SK-N-SH (cell line): ENCODE results near the gene PLEKHG7. TPM values are rescaled to one million over a fixed set of nuclear protein-coding genes. Genes with fewer than 3 reads are reported as not detected.

Experiments used
- CTCF ChIA-PET: fragments of 300-600, 350-600 bp; formaldehyde crosslinking; extraction: SDS; loops from one replicate; lab custom pipeline; 2021; lab: Yijun Ruan, JAX
- POLR2A ChIA-PET: fragments of 350-600 bp; sonication (Branson Sonifier 250); formaldehyde crosslinking; extraction: SDS; loops from one replicate; lab custom pipeline; 2020; ENCODE audit warnings: antibody characterized with exemption, inconsistent platforms; lab: Yijun Ruan, JAX
- DNase-seq: peaks from one replicate; pipeline ENCODE4 v3.0.0; 2012
- H2AFZ ChIP-seq: fragments of 200-600 bp; sonication (generic); 2 replicates; pipeline ENCODE4 v1.8.1; 2016; ENCODE audit warnings: antibody characterized with exemption, mild to moderate bottlenecking, low read depth
- H3F3A ChIP-seq: fragments of 200-600 bp; sonication (generic); replicated peaks from 2 replicates; pipeline ENCODE3; 2016; ENCODE audit warnings: antibody characterized with exemption, mild to moderate bottlenecking; ENCODE audit not compliant: insufficient read depth
- H3K27ac ChIP-seq, 2 experiments: fragments of 200-500 bp in 1 of 2; fragments of 200-600 bp in 1 of 2; sonication (Bioruptor generic) in 1 of 2; sonication (generic), shearing (Covaris generic) in 1 of 2; 2 replicates each; pipeline versions ENCODE4 v1.5.1 to v1.6.1; 2014 to 2016; ENCODE audit warnings: low read depth in 2 of 2, inconsistent platforms in 1 of 2, low read length in 1 of 2, mild to moderate bottlenecking in 1 of 2, mixed read lengths in 1 of 2
- H3K27me3 ChIP-seq: fragments of 200-600 bp; sonication (generic), shearing (Covaris generic); 2 replicates; pipeline ENCODE4 v1.6.1; 2016; ENCODE audit warnings: mixed run types; ENCODE audit not compliant: insufficient read depth
- H3K36me3 ChIP-seq, 2 experiments: fragments of 200-500 bp in 1 of 2; fragments of 200-600 bp in 1 of 2; sonication (Bioruptor generic) in 1 of 2; sonication (generic) in 1 of 2; replicated peaks in 1 of 2; 2 replicates each; pipeline versions ENCODE3 to v1.5.1; 2014 to 2016; ENCODE audit warnings: low read length in 1 of 2, mild to moderate bottlenecking in 1 of 2; ENCODE audit not compliant: insufficient read depth in 2 of 2, control insufficient read depth in 1 of 2
- H3K4me1 ChIP-seq, 2 experiments: fragments of 200-500 bp in 1 of 2; fragments of 200-600 bp in 1 of 2; sonication (Bioruptor generic) in 1 of 2; sonication (generic), shearing (Covaris generic) in 1 of 2; 2 replicates each; pipeline versions ENCODE4 v1.5.1 to v1.6.1; 2014 to 2016; ENCODE audit warnings: low read depth in 1 of 2, low read length in 1 of 2, mixed run types in 1 of 2; ENCODE audit not compliant: insufficient read depth in 2 of 2, control insufficient read depth in 1 of 2
- H3K4me2 ChIP-seq: fragments of 200-600 bp; sonication (generic), shearing (Covaris generic); 2 replicates; pipeline ENCODE4 v1.6.1; 2017; ENCODE audit warnings: mixed run types
- H3K4me3 ChIP-seq, 2 experiments: fragments of 200-500 bp in 1 of 2; fragments of 200-600 bp in 1 of 2; sonication (Bioruptor generic) in 1 of 2; sonication (generic), shearing (Covaris generic) in 1 of 2; 2 replicates each; pipeline versions ENCODE4 v1.5.1 to v1.8.1; 2014 to 2016; ENCODE audit warnings: low read depth in 2 of 2, inconsistent platforms in 1 of 2, low read length in 1 of 2, mild to moderate bottlenecking in 1 of 2, mixed read lengths in 1 of 2, moderate library complexity in 1 of 2
- H3K79me2 ChIP-seq: fragments of 200-600 bp; sonication (generic); 2 replicates; pipeline ENCODE4 v1.8.1; 2017; ENCODE audit warnings: mild to moderate bottlenecking; ENCODE audit not compliant: insufficient read depth
- H3K9ac ChIP-seq: fragments of 200-600 bp; sonication (generic); 2 replicates; pipeline ENCODE4 v1.6.1; 2017; ENCODE audit warnings: mixed run types
- H3K9me2 ChIP-seq: fragments of 200-600 bp; sonication (generic); 2 replicates; pipeline ENCODE4 v1.6.1; 2017; ENCODE audit warnings: mixed run types
- H3K9me3 ChIP-seq: fragments of 200-600 bp; sonication (generic); 2 replicates; pipeline ENCODE4 v1.6.1; 2017; ENCODE audit warnings: mixed run types, mild to moderate bottlenecking, moderate library complexity
- H4K20me1 ChIP-seq: fragments of 200-600 bp; sonication (generic); 2 replicates; pipeline ENCODE4 v1.6.1; 2017; ENCODE audit warnings: mild to moderate bottlenecking, mixed run types; ENCODE audit not compliant: insufficient read depth
- ELF1 ChIP-seq: IDR thresholded peaks from 2 replicates; pipeline ENCODE4 v1.4.0; 2012
- FOXM1 ChIP-seq: IDR thresholded peaks from 2 replicates; pipeline ENCODE4 v1.4.0; 2012; ENCODE audit warnings: low read depth, mild to moderate bottlenecking
- GABPA ChIP-seq: IDR thresholded peaks from 2 replicates; pipeline ENCODE4 v1.4.0; 2012; ENCODE audit warnings: low read depth, mild to moderate bottlenecking
- MXI1 ChIP-seq: IDR thresholded peaks from 2 replicates; pipeline ENCODE4 v1.6.1; 2012; ENCODE audit warnings: mild to moderate bottlenecking, low read depth, low read length, improper control_type of control experiment
- NFIC ChIP-seq: IDR thresholded peaks from 2 replicates; pipeline ENCODE4 v1.4.0; 2012; ENCODE audit warnings: borderline replicate concordance
- RAD21 ChIP-seq: IDR thresholded peaks from 2 replicates; pipeline ENCODE4 v1.6.1; 2012; ENCODE audit warnings: mild to moderate bottlenecking, low read length
- SIN3A ChIP-seq: IDR thresholded peaks from 2 replicates; pipeline ENCODE4 v1.6.1; 2012; ENCODE audit warnings: low read depth, mild to moderate bottlenecking, low read length, moderate library complexity, borderline replicate concordance
- SMC3 ChIP-seq: IDR thresholded peaks from 2 replicates; pipeline ENCODE4 v1.6.1; 2012; ENCODE audit warnings: low read depth, low read length, improper control_type of control experiment
- WGBS: methylation state at CpG from one replicate; pipeline ENCODE4 v1.1.6; 2017; ENCODE audit warnings: low lambda C conversion rate; 5-methylcytosine and 5-hydroxymethylcytosine counted together
- polyA plus RNA-seq, 3 experiments: library from polyadenylated mRNA; depleted of rRNA; stranded (reverse); fragments of >200 nt; gene quantifications; 2 replicates each; pipeline ENCODE4 v1.2.3, GENCODE V29; 2012
- TF ChIP-seq, protein P1 (sequence below): IDR thresholded peaks from 2 replicates; pipeline ENCODE4 v1.6.1; 2012; ENCODE audit warnings: mild to moderate bottlenecking, low read depth, low read length, moderate library complexity
- TF ChIP-seq, protein P2 (sequence below): fragments of 150-350 bp; IDR thresholded peaks from 2 replicates; pipeline ENCODE4 v1.6.1; 2017; ENCODE audit warnings: antibody characterized with exemption, low read length, low read depth, borderline replicate concordance
- TF ChIP-seq, protein P3 (sequence below): IDR thresholded peaks from 2 replicates; pipeline ENCODE4 v1.4.0; 2012; ENCODE audit warnings: low read depth, borderline replicate concordance

The PLEKHG7 gene
- polyA plus RNA-seq, 1 of the 3 experiments (the other 2 are of a cell fraction): not detected

DNA sequence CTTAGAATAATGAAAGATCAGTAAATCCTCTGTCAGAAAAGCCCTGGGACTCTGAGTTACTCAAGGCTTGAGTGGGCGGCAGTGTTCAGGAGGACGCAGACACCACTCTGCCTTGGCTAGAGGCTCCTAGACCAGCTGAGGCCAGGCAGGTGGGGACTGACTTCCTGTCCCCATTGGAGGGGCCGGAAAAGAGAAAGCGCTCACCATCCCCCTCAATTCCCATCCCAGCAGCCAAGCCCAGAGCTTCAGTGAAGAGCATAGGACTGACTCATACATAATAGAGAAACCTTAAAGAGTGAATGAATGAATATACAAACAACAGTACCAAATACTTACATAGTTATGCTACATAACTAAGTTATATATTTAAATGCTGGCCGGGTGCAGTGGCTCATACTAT lies 62.0 kb downstream of the PLEKHG7 start (continued):
- TF ChIP-seq FOXM1 (no peak), RAD21 (no peak)
- TF ChIP-seq, protein P1, sequence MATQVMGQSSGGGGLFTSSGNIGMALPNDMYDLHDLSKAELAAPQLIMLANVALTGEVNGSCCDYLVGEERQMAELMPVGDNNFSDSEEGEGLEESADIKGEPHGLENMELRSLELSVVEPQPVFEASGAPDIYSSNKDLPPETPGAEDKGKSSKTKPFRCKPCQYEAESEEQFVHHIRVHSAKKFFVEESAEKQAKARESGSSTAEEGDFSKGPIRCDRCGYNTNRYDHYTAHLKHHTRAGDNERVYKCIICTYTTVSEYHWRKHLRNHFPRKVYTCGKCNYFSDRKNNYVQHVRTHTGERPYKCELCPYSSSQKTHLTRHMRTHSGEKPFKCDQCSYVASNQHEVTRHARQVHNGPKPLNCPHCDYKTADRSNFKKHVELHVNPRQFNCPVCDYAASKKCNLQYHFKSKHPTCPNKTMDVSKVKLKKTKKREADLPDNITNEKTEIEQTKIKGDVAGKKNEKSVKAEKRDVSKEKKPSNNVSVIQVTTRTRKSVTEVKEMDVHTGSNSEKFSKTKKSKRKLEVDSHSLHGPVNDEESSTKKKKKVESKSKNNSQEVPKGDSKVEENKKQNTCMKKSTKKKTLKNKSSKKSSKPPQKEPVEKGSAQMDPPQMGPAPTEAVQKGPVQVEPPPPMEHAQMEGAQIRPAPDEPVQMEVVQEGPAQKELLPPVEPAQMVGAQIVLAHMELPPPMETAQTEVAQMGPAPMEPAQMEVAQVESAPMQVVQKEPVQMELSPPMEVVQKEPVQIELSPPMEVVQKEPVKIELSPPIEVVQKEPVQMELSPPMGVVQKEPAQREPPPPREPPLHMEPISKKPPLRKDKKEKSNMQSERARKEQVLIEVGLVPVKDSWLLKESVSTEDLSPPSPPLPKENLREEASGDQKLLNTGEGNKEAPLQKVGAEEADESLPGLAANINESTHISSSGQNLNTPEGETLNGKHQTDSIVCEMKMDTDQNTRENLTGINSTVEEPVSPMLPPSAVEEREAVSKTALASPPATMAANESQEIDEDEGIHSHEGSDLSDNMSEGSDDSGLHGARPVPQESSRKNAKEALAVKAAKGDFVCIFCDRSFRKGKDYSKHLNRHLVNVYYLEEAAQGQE: no peak
- TF ChIP-seq, protein P2, sequence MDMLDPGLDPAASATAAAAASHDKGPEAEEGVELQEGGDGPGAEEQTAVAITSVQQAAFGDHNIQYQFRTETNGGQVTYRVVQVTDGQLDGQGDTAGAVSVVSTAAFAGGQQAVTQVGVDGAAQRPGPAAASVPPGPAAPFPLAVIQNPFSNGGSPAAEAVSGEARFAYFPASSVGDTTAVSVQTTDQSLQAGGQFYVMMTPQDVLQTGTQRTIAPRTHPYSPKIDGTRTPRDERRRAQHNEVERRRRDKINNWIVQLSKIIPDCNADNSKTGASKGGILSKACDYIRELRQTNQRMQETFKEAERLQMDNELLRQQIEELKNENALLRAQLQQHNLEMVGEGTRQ: no peak

DNA sequence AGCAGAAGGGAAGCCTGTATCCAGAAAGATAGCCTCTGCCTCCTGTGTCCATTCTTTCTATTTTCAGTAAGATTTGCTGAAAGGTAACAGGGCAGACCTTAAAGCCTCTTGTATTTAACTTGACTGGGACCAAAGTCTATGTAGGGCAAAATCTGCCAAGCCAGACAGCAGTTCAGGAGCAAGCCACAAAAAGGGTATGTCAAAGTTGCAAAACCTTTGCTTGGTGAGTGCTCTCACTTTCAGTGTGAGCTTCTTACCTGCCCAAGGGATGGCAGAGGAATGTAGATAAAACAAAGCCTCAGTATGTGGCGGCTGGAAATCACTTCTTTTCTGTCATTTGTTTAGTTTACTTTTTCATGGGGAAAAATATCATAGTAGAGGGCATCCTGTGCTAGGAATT lies 63.1 kb downstream of the PLEKHG7 start:
- no peaks in the 10 kb centered on the region for H3K9me2 ChIP-seq
- no peaks in the 10 kb centered on the region for H4K20me1 ChIP-seq
- ChIA-PET POLR2A (no interaction called here), CTCF (no interaction called here)
- H3F3A ChIP-seq: no peaks in the 10 kb centered on the region
- H2AFZ ChIP-seq: no peak overlapping the region
- H3K4me1 ChIP-seq: no peaks in the 10 kb centered on the region
- H3K36me3 ChIP-seq: peaks cover 2 to 10% of the 10 kb centered on the region in 2 experiments
- no peak overlapping the region for H3K4me2 ChIP-seq
- H3K9me3 ChIP-seq: no peaks in the 10 kb centered on the region
- TF ChIP-seq SIN3A (no peak), NFIC (no peak), SMC3 (no peak), GABPA (no peak), ELF1 (no peak), MXI1 (no peak)
- TF ChIP-seq, protein P2: no peak
- TF ChIP-seq, protein P1: no peak
- TF ChIP-seq, protein P3, sequence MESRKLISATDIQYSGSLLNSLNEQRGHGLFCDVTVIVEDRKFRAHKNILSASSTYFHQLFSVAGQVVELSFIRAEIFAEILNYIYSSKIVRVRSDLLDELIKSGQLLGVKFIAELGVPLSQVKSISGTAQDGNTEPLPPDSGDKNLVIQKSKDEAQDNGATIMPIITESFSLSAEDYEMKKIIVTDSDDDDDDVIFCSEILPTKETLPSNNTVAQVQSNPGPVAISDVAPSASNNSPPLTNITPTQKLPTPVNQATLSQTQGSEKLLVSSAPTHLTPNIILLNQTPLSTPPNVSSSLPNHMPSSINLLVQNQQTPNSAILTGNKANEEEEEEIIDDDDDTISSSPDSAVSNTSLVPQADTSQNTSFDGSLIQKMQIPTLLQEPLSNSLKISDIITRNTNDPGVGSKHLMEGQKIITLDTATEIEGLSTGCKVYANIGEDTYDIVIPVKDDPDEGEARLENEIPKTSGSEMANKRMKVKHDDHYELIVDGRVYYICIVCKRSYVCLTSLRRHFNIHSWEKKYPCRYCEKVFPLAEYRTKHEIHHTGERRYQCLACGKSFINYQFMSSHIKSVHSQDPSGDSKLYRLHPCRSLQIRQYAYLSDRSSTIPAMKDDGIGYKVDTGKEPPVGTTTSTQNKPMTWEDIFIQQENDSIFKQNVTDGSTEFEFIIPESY: no peak
- no peaks in the 10 kb centered on the region for H3K27me3 ChIP-seq
- no peak for DNase-seq
- no peaks in the 10 kb centered on the region for H3K79me2 ChIP-seq
- H3K4me3 ChIP-seq: no peak overlapping the region
- no peak overlapping the region for H3K27ac ChIP-seq
- H3K9ac ChIP-seq: no peak overlapping the region
- 76% methylated on average over 1 of the region's 1 CpG for WGBS
